A673 (cell line): ENCODE measurements around the gene CACNA2D3. TPM values are rescaled to one million over a fixed set of nuclear protein-coding genes. Genes with fewer than 3 reads are reported as not detected.

Experiments
- BruUV-seq: library from RNA; stranded (reverse); fragments of 400-500 nt; replicated peaks from 2 replicates; lab custom pipeline; 2021; lab: Mats Ljungman, UMichigan
- CTCF ChIA-PET: fragments of 300-600 bp; sonication (Branson Sonifier 250); formaldehyde crosslinking; loops from one replicate; lab custom pipeline; 2022; ENCODE audit warnings: antibody characterized with exemption; lab: Charles Lee
- POLR2A ChIA-PET: fragments of 300-600 bp; sonication (Branson Sonifier 250); formaldehyde crosslinking; loops from one replicate; lab custom pipeline; 2022; ENCODE audit warnings: antibody characterized with exemption; ENCODE audit not compliant: low non-redundant PET; lab: Charles Lee
- DNase-seq: peaks from one replicate; pipeline ENCODE4 v3.0.0-alpha.2; 2015; ENCODE audit warnings: low spot score
- H3K27ac ChIP-seq: fragments of 200-600 bp; sonication (generic); 2 replicates; pipeline ENCODE4 v1.5.1; 2016; ENCODE audit warnings: mixed run types, low read depth, mild to moderate bottlenecking, mixed read lengths, antibody characterized with exemption, low read length; ENCODE audit not compliant: poor library complexity, severe bottlenecking
- H3K27me3 ChIP-seq: fragments of 200-600 bp; sonication (generic); replicated peaks from 2 replicates; pipeline ENCODE4 v1.6.1; 2017; ENCODE audit warnings: mixed run types, low read depth, mild to moderate bottlenecking, mixed read lengths, antibody characterized with exemption, low read length; ENCODE audit not compliant: insufficient read depth, poor library complexity
- H3K36me3 ChIP-seq: fragments of 200-600 bp; sonication (generic); 2 replicates; pipeline ENCODE4 v1.6.1; 2016; ENCODE audit warnings: mixed run types, mild to moderate bottlenecking, mixed read lengths, antibody characterized with exemption, low read length; ENCODE audit not compliant: insufficient read depth, poor library complexity, severe bottlenecking
- H3K4me1 ChIP-seq: fragments of 200-600 bp; sonication (generic); 2 replicates; pipeline ENCODE4 v1.6.1; 2017; ENCODE audit warnings: mixed run types, mild to moderate bottlenecking, mixed read lengths, antibody characterized with exemption, low read length; ENCODE audit not compliant: insufficient read depth, poor library complexity, severe bottlenecking
- H3K4me3 ChIP-seq: fragments of 200-600 bp; sonication (generic); 2 replicates; pipeline ENCODE4 v1.5.1; 2016; ENCODE audit warnings: low read depth, mixed run types, mild to moderate bottlenecking, mixed read lengths, low read length; ENCODE audit not compliant: poor library complexity, severe bottlenecking
- H3K9me3 ChIP-seq: fragments of 200-600 bp; sonication (generic); 2 replicates; pipeline ENCODE4 v1.6.1; 2016; ENCODE audit warnings: mixed run types, low read depth, mild to moderate bottlenecking, mixed read lengths, antibody characterized with exemption, low read length; ENCODE audit not compliant: poor library complexity, severe bottlenecking
- EZH2 ChIP-seq: fragments of 200-600 bp; sonication (generic); IDR thresholded peaks from 2 replicates; pipeline ENCODE4 v1.6.1; 2017; ENCODE audit warnings: borderline replicate concordance, low read depth, mild to moderate bottlenecking, mixed read lengths, antibody characterized with exemption, low read length; ENCODE audit not compliant: poor library complexity, severe bottlenecking
- intact Hi-C: fragments of 100-400 bp; cut with micrococcal nuclease; formaldehyde crosslinking; loops from one replicate; pipeline ENCODE4 v1.10.0; 2022; ENCODE audit not compliant: unreplicated experiment
- total RNA-seq: library from RNA; stranded (reverse); gene quantifications from 2 replicates; pipeline ENCODE4 v1.2.3, GENCODE V29; 2021
- TF ChIP-seq, protein P1 (sequence below): fragments of 300-800, 200-600 bp; sonication (generic); conservative IDR thresholded peaks from 2 replicates; pipeline ENCODE4 v1.5.1; 2017; ENCODE audit warnings: low read depth, mild to moderate bottlenecking, antibody characterized with exemption, low read length, moderate library complexity, mixed read lengths

The CACNA2D3 gene
- total RNA-seq, 1 experiment from 2014 or later, result not detected

DNA sequence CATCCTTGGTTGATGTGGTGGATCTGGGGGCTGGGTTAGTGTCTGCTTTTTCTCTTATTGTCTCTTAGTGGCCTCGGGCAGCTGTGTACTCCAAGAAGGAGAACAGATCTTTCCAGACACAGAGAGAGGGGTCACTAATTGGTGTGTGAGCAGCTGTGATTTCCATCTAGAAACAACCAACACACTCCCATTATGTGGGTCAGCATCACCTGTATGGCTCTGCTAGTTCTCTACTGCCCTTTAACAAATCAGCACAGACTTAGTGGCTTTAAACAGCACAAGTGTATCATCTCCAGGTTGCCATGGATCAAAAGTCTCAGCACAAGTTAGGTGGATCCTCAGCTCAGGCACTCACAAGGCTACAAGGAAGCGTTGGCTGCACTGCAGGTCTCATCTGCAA is 648.7 kb downstream of the CACNA2D3 start:
- DNase-seq, result no peak
- BruUV-seq, result no TSS peak
- ChIA-PET CTCF (no interaction called here), POLR2A (no interaction called here)
- Histone ChIP-seq H3K4me1 (no peaks in the 10 kb centered on the region), H3K4me3 (no peak overlapping the region), H3K27me3 (no peaks in the 10 kb centered on the region), H3K9me3 (no peaks in the 10 kb centered on the region), H3K27ac (no peak overlapping the region), H3K36me3 (no peaks in the 10 kb centered on the region)
- TF ChIP-seq, protein P1, sequence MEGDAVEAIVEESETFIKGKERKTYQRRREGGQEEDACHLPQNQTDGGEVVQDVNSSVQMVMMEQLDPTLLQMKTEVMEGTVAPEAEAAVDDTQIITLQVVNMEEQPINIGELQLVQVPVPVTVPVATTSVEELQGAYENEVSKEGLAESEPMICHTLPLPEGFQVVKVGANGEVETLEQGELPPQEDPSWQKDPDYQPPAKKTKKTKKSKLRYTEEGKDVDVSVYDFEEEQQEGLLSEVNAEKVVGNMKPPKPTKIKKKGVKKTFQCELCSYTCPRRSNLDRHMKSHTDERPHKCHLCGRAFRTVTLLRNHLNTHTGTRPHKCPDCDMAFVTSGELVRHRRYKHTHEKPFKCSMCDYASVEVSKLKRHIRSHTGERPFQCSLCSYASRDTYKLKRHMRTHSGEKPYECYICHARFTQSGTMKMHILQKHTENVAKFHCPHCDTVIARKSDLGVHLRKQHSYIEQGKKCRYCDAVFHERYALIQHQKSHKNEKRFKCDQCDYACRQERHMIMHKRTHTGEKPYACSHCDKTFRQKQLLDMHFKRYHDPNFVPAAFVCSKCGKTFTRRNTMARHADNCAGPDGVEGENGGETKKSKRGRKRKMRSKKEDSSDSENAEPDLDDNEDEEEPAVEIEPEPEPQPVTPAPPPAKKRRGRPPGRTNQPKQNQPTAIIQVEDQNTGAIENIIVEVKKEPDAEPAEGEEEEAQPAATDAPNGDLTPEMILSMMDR, result no peak
- no peak for TF ChIP-seq EZH2
- intact Hi-C loops, result no loop called here

DNA sequence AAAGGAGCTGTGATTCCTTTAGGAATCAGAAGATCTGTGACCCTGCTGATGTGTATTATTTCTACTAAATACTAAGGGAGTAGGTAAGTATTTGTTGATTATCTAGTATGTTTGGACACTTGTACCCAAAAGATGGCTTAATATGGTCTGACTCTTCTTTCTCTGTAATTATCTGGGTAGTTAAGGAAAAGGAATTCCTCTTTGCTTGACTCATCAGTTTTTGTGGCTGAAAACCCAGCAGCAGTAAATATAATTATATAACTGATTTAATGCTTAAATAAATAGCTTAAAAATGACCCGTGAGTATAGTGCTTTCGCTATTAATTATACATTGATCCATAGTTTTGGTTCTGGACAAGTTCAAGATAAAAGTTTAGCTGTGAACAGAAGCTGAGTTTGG is 649.7 kb downstream of the CACNA2D3 start:
- Histone ChIP-seq H3K27me3 (no peaks in the 10 kb centered on the region), H3K4me3 (no peak overlapping the region), H3K36me3 (no peaks in the 10 kb centered on the region), H3K4me1 (no peaks in the 10 kb centered on the region), H3K27ac (no peak overlapping the region), H3K9me3 (no peaks in the 10 kb centered on the region)
- intact Hi-C loops, result no loop called here
- ChIA-PET CTCF (no interaction called here), POLR2A (no interaction called here)
- no peak for DNase-seq
- BruUV-seq, result no TSS peak
- TF ChIP-seq EZH2, result no peak
- TF ChIP-seq, protein P1, result no peak

DNA sequence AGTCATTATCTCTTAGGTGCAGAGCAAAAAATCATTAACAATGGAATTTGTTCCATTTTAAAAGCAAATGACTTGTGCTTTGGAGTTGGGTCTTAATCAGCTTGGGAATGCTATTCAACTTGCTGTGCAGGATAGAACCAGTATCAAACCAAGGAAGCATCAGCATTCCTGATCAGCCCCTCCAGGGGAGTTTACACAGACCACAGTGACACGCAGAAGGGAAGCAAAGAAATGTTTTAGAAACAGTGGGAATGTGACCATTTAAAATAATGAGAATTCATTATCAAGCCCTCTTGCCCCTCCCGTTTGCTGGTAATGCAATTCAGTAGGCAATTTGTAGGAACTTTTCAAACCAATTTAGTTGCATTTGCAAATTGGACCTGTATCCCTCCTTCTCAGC is 650.4 kb downstream of the CACNA2D3 start:
- Histone ChIP-seq H3K4me3 (no peak overlapping the region), H3K36me3 (no peaks in the 10 kb centered on the region), H3K27ac (no peak overlapping the region), H3K4me1 (no peaks in the 10 kb centered on the region), H3K9me3 (no peaks in the 10 kb centered on the region), H3K27me3 (no peaks in the 10 kb centered on the region)
- TF ChIP-seq, protein P1, result no peak
- TF ChIP-seq EZH2, result no peak
- CTCF ChIA-PET, result no interaction called here
- intact Hi-C loops, result no loop called here
- DNase-seq, result no peak
- no TSS peak for BruUV-seq
- POLR2A ChIA-PET, result no interaction called here
